Progenitor cell of endocrine pancreas (in vitro differentiated cells): ENCODE data around the gene CCDC78. TPM values are rescaled to one million over a fixed set of nuclear protein-coding genes. Genes with fewer than 3 reads are reported as not detected.
A peak's percentile ranks its signal among the peaks of the same experiment; 100 is the strongest.

ENCODE experiments used
- DNase-seq: peaks from one replicate; pipeline ENCODE4 v3.0.0; 2021; ENCODE audit warnings: low spot score; ENCODE audit not compliant: unreplicated experiment
- H3K27ac Mint-ChIP-seq: 2 replicates; pipeline ENCODE4 v1.8.0; 2021; ENCODE audit warnings: mild to moderate bottlenecking, moderate library complexity, mixed read lengths
- H3K27me3 Mint-ChIP-seq: 2 replicates; pipeline ENCODE4 v1.8.0; 2021; ENCODE audit warnings: mixed read lengths
- H3K36me3 Mint-ChIP-seq: 2 replicates; pipeline ENCODE4 v1.8.0; 2022; ENCODE audit warnings: mixed read lengths; ENCODE audit not compliant: insufficient read depth
- H3K4me1 Mint-ChIP-seq: 2 replicates; pipeline ENCODE4 v1.8.0; 2021; ENCODE audit warnings: low read depth, mixed read lengths
- H3K4me3 Mint-ChIP-seq: 2 replicates; pipeline ENCODE4 v1.8.0; 2021; ENCODE audit warnings: low read depth, mild to moderate bottlenecking, moderate library complexity, mixed read lengths
- H3K9me3 Mint-ChIP-seq: 2 replicates; pipeline ENCODE4 v1.8.0; 2021; ENCODE audit warnings: low read depth, mixed read lengths
- total RNA-seq: library from RNA; stranded (reverse); gene quantifications from 2 replicates; pipeline ENCODE4 v1.2.1, GENCODE V29; 2021
- TF ChIP-seq, protein P1 (sequence below): fragments of 200-600 bp; sonication (generic); IDR thresholded peaks from one replicate; pipeline ENCODE4 v1.5.0; 2021; ENCODE audit warnings: antibody characterized with exemption, mild to moderate bottlenecking; ENCODE audit not compliant: unreplicated experiment

The CCDC78 gene
- total RNA-seq, 1 donor from 2014 or later, result 3.2 TPM

DNA sequence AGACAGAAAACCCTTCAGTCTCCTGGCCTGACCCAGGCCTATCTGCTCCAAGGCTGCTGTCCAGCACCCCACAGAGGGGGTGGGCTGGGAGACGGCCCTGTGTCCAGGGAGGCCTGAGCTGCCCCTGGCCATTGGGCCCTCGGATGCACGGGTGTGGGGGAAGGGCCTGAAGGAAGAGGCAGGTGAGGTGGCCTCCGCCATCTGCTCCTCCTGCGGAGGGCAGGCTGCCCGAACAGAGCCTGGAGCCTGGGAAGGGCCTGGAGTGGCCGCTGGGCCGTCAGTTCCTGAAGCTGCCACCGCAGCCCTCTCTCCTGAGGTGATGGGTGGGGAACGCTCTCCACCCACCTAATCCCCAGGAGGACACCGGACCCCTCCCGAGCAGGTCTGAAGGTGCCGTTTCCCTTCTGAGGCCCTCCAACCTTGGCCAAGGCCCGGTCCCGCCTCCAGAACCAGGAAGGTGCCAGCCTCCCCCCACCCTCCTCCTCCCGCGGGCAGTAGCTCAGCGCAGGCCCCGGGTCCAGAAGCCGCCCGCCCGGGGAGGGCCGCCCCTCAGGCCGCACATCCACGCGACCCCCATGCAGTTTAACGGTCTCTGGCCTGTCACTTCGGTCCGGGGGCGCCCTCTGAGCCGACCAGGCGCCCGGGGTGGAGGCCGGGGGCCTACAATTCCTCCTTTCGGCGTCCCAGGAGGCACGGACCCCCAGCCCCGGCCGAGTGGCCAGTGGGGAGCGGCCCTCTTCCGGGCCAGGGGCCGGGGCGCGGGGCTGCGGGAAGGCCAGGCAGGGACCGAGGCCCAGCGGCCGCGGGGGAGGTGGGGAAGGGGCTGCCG, 21.5 kb downstream of the CCDC78 start:
- no peaks in the 10 kb centered on the region for H3K36me3 Mint-ChIP-seq
- no peaks in the 10 kb centered on the region for H3K9me3 Mint-ChIP-seq
- peaks cover 66% of the 10 kb centered on the region for H3K27me3 Mint-ChIP-seq
- H3K27ac Mint-ChIP-seq, result no peak overlapping the region
- DNase-seq, result no peak
- no peak overlapping the region for H3K4me3 Mint-ChIP-seq
- no peaks in the 10 kb centered on the region for H3K4me1 Mint-ChIP-seq
- TF ChIP-seq, protein P1, sequence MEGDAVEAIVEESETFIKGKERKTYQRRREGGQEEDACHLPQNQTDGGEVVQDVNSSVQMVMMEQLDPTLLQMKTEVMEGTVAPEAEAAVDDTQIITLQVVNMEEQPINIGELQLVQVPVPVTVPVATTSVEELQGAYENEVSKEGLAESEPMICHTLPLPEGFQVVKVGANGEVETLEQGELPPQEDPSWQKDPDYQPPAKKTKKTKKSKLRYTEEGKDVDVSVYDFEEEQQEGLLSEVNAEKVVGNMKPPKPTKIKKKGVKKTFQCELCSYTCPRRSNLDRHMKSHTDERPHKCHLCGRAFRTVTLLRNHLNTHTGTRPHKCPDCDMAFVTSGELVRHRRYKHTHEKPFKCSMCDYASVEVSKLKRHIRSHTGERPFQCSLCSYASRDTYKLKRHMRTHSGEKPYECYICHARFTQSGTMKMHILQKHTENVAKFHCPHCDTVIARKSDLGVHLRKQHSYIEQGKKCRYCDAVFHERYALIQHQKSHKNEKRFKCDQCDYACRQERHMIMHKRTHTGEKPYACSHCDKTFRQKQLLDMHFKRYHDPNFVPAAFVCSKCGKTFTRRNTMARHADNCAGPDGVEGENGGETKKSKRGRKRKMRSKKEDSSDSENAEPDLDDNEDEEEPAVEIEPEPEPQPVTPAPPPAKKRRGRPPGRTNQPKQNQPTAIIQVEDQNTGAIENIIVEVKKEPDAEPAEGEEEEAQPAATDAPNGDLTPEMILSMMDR, result no peak

DNA sequence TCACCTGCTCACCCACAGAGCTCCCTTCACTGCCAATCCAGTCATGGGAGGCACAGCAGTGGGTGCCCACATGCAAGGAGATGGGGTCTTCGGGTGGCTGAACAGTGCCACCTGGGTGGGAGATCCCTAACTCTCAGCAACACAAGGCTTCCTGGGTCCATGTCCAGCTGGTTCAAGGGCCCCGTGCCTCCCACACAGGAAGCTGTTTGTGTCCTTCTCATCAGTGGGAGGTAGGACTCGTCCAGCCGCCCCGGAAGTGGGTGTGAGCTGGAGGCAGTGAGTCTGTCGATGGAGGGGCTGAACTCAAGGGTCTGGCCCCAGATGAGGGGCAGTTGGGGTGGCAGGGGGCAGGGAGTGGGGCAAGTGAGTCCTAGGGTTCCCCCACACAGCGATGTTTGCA, 22.2 kb downstream of the CCDC78 start:
- no peaks in the 10 kb centered on the region for H3K4me1 Mint-ChIP-seq
- H3K4me3 Mint-ChIP-seq, result no peak overlapping the region
- DNase-seq, result no peak
- no peak overlapping the region for H3K27ac Mint-ChIP-seq
- H3K27me3 Mint-ChIP-seq, result peaks cover 66% of the 10 kb centered on the region
- H3K9me3 Mint-ChIP-seq, result no peaks in the 10 kb centered on the region
- TF ChIP-seq, protein P1, result no peak
- H3K36me3 Mint-ChIP-seq, result no peaks in the 10 kb centered on the region

DNA sequence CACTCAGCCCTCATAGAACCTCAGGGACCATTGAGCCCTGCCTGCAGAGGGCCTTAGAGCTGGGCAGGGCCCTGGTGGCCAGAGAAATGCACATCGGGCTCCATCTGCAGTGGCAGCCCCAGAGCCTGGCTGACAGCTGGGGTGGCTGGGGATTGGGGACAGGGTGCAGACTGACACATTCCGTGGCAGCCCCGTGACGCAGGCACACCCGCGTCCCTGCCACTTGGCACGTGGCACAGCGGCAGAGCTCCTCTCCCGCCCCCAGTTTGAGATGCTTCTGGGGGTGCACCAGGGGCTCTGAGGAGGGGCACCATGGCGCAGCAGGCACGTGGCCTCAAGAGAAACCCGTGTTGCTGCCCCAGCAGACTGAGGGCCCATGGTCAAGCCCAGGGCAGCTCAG, 22.8 kb downstream of the CCDC78 start:
- no peaks in the 10 kb centered on the region for H3K4me1 Mint-ChIP-seq
- H3K27me3 Mint-ChIP-seq, result peaks cover 64% of the 10 kb centered on the region
- H3K27ac Mint-ChIP-seq, result no peak overlapping the region
- no peaks in the 10 kb centered on the region for H3K9me3 Mint-ChIP-seq
- no peak for DNase-seq
- no peak overlapping the region for H3K4me3 Mint-ChIP-seq
- TF ChIP-seq, protein P1, result no peak
- no peaks in the 10 kb centered on the region for H3K36me3 Mint-ChIP-seq

DNA sequence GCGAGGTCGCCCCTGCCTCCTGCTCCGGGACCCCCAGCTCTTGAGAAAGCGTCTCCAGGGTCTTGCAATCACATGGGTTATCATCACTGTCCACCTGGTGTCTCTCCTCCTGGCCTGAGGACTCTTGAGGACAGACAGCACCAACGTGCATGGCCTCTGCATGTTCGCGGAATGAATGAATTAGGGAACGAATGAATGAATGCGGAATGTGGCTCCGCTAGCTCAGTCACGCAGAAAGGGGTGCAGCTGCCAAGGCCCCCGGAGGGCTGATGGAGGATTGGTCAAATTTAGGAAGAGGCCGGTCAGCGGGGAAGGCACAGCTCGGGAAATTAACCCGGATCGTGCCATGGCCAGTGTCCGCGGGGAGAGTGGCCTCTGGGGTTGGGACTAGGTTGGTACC, 23.9 kb downstream of the CCDC78 start:
- Mint-ChIP-seq H3K27ac (no peak overlapping the region), H3K4me3 (no peak overlapping the region), H3K9me3 (no peaks in the 10 kb centered on the region), H3K36me3 (no peaks in the 10 kb centered on the region), H3K4me1 (no peaks in the 10 kb centered on the region), H3K27me3 (peaks cover 65% of the 10 kb centered on the region)
- no peak for DNase-seq
- TF ChIP-seq, protein P1, result no peak

DNA sequence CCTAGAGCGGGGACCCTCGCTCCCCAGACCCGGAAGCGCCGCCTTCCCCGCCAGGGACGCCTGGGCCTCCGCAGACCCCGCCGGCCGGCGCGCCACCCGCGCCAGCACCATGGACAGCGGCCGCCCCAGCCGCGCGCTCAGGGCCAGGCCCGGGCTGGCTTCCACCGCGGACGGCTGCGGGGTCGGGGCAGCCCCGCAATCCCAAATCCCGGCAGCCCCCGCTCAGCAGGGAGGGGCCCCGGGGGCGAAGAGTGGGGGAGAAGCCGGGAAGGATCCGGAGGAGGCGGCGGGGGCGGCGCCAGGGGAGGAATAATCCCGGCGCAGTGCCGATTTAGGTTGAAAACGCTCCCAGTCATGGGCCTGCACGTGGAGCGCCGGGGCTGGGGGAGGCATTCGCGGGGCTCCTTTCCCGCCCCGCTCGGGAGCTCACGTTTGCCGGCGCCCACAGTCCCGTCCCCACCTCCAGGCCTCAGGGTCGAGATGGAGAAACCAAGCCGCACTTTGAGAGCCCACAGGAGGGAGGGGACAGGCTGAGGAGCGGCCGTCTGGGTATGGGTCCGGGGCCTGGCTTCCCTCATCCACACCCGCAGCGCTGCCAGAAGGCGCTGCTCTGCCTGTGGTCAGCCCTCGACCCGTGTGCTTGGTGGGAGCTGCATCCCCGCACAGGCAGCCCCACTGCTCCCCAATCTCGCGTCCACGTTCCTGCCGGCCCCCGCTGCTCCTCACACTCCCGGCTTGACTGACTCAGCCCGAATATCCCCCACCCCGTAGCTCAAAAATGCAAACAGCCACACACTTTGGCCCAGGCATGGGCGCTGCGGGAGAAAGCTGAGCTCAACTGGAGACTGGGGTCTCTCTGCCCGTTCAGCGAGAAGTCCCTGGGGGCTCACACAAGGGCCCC, 25.3 kb downstream of the CCDC78 start:
- Mint-ChIP-seq H3K4me1 (no peaks in the 10 kb centered on the region), H3K27me3 (peaks cover 62% of the 10 kb centered on the region), H3K9me3 (no peaks in the 10 kb centered on the region), H3K4me3 (no peak overlapping the region), H3K36me3 (no peaks in the 10 kb centered on the region), H3K27ac (no peak overlapping the region)
- TF ChIP-seq, protein P1, result no peak
- peak; percentile 70 for DNase-seq
